Measurements from ENCODE around the gene LGALS3.
"Not testable (repeated sequence)": the region's sequence is repeated elsewhere in the genome, so short reads cannot be mapped to it uniquely, and the experiment has no call there.

Gene LGALS3

GRCh38 chr14:55129086-55129427, at the start of gene LGALS3:
TSS of gene LGALS3 (plus strand) at chr14:55129252. CDS start at chr14:55137374, 8,122 bp downstream.
- peaks cover 0 to 3% of the 10 kb centered on the region in 2 donors for H3K36me3 Mint-ChIP-seq
- ATAC-seq (replicated peaks), result peak; percentile 67 to 70
- peak; percentile 12 for DNase-seq
- peaks cover 11 to 26% of the 10 kb centered on the region in 2 donors for H3K4me1 Mint-ChIP-seq
- peaks cover 0 to 6% of the 10 kb centered on the region in 2 donors for H3K27me3 Mint-ChIP-seq
- H3K9me3 Mint-ChIP-seq, result no peaks in the 10 kb centered on the region
- H3K27ac Mint-ChIP-seq, result peak within 1 kb of the TSS; percentile 86
- peak within 1 kb of the TSS; percentile 85 to 91 for H3K4me3 Mint-ChIP-seq

GRCh38 chr14:55079961-55080360, 49.1 kb upstream of the LGALS3 start:
- not testable (repeated sequence) for H3K4me3 Mint-ChIP-seq; H3K4me1 Mint-ChIP-seq; H3K9me3 Mint-ChIP-seq; DNase-seq; ATAC-seq (replicated peaks); H3K36me3 Mint-ChIP-seq; H3K27ac Mint-ChIP-seq; H3K27me3 Mint-ChIP-seq

DNA sequence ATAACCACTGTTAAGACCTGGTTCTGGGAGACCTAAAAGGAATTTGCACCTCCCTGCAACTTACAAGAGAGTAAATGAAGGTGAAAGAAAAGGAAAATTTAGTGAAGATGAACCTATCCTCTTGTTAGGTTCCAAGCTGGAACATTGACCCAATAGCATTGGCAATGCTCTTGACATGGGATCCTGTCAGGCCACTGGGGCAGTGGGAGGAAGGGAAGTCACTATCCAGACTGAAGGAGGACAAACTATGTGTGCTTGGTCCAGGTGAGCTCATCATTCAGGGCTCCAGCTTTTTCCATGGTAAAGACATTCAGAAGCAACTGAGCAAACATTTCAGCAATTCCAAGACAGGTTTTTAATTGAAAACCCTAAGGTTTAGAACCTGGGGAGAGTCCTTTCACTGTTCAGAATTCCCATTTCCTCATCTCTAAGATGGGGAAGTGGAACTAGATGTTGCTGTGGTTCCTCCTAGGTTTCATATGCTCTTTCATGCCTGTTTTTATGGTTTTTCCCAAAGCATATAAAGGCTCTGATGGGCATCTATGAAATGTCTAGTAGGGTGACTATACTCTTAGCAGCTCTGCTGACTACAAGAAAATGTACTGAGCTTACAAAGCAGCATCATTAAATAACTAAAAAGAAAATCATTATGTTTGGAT, 44.5 kb upstream of the LGALS3 start:
- no peaks in the 10 kb centered on the region for H3K36me3 Mint-ChIP-seq
- no peak overlapping the region for H3K4me3 Mint-ChIP-seq
- DNase-seq (no peak), ATAC-seq (replicated peaks) (no peak)
- no peaks in the 10 kb centered on the region for H3K9me3 Mint-ChIP-seq
- H3K27ac Mint-ChIP-seq, result no peak overlapping the region
- H3K4me1 Mint-ChIP-seq, result peaks cover 0 to 2% of the 10 kb centered on the region in 2 donors
- no peaks in the 10 kb centered on the region for H3K27me3 Mint-ChIP-seq

GRCh38 chr14:55085060-55085660, 43.9 kb upstream of the LGALS3 start:
- Mint-ChIP-seq H3K27ac (no peak overlapping the region), H3K36me3 (no peaks in the 10 kb centered on the region), H3K4me1 (peaks cover 0 to 3% of the 10 kb centered on the region in 2 donors), H3K9me3 (no peaks in the 10 kb centered on the region), H3K27me3 (no peaks in the 10 kb centered on the region), H3K4me3 (no peak overlapping the region)
- no peak for DNase-seq
- no peak for ATAC-seq (replicated peaks)

DNA sequence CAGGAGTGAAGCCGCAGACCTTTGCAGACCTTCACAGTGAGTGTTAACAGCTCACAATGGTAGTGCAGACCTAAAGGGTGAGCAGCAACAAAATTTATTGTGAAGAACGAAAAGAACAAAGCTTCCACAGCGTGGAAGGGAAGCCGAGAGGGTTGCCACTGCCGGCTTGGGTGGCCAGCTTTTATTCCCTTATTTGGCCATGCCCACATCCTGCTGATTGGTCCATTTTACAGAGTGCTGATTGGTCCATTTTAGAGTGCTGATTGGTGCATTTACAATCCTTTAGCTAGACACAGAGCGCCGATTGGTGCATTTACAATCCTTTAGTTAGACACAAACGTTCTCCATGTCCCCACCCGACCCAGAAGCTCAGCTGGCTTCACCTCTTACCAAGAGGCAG, 42.1 kb upstream of the LGALS3 start:
- Mint-ChIP-seq H3K36me3 (no peaks in the 10 kb centered on the region), H3K27ac (no peak overlapping the region), H3K4me1 (peaks cover 0 to 3% of the 10 kb centered on the region in 2 donors), H3K9me3 (no peaks in the 10 kb centered on the region), H3K4me3 (no peak overlapping the region), H3K27me3 (no peaks in the 10 kb centered on the region)
- DNase-seq, result no peak
- ATAC-seq (replicated peaks), result no peak

DNA sequence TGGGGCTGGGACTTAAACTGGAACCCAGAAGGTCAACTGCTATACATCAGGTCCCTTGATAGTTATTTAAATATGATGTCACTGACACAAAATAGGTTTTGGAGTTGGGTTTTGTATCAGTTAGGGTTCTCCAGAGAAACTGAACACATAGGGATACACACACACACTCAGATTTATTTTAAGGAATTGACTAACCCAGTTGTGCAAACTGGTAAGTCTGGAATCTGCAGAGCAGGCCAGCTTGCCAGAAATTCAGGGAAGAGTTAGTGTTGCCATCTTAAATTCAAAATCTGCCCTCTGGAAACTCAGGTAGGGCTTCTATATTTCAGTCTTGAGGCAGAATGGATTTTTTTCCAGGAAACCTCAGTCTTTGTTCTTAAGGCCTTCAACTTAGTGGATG, 40.7 kb upstream of the LGALS3 start:
- peaks cover 0 to 4% of the 10 kb centered on the region in 2 donors for H3K4me1 Mint-ChIP-seq
- DNase-seq (no peak), ATAC-seq (replicated peaks) (no peak)
- no peaks in the 10 kb centered on the region for H3K9me3 Mint-ChIP-seq
- H3K36me3 Mint-ChIP-seq, result no peaks in the 10 kb centered on the region
- no peaks in the 10 kb centered on the region for H3K27me3 Mint-ChIP-seq
- no peak overlapping the region for H3K27ac Mint-ChIP-seq
- H3K4me3 Mint-ChIP-seq, result no peak overlapping the region

- no peak overlapping the region for H3K4me3 Mint-ChIP-seq
- H3K9me3 Mint-ChIP-seq, result no peaks in the 10 kb centered on the region
- H3K36me3 Mint-ChIP-seq, result peaks cover 0 to 3% of the 10 kb centered on the region in 2 donors
- no peak for ATAC-seq (replicated peaks)
- DNase-seq, result no peak
- peaks cover 6 to 7% of the 10 kb centered on the region in 2 donors for H3K4me1 Mint-ChIP-seq
- H3K27me3 Mint-ChIP-seq, result no peaks in the 10 kb centered on the region
- H3K27ac Mint-ChIP-seq, result no peak overlapping the region
These were observed 36.7 kb upstream of the LGALS3 start for GRCh38 chr14:55092341-55092740.

DNA sequence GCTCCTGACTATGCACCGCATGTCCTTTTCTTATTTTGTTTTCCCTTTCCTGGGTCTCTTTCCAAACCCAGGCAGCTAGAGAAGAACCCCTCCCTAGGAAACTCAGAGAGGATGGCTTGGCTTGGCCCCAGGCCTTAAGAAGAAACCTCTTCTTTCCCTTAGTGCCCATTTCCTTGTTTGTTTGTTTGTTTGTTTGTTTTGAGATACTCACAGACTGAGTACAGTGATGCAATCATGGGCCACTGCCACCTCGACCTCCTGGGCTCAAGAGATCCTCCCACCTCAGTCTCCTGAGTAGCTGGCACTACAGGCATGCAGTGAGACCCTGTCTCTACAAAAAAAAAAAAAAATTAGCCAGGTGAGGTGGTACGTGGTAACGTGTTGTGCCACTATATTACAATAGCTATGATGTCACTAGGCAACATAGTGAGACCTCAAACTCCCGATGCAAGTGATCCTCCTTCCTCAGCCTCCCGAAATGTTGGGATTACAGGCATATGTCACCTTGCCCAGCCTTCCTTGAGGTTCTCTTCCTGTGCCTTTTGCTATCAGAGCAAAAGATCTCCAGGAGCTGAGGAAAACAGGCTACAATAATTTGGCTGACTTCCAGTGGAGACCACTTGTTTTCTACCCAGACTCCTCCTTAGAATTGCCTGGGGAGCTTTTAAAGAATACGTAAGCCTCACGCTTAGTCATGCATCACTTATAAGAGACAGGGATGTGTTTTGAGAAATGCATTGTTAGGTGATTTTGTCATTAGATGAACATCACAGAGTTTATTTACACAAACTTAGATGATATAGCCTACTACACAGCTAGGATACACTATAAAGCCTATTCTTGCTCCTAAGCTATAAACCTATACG, 34.5 kb upstream of the LGALS3 start:
- no peak for DNase-seq
- peaks cover 16 to 22% of the 10 kb centered on the region in 2 donors for H3K4me1 Mint-ChIP-seq
- H3K27me3 Mint-ChIP-seq, result no peaks in the 10 kb centered on the region
- no peak overlapping the region for H3K27ac Mint-ChIP-seq
- H3K36me3 Mint-ChIP-seq, result peaks cover 0 to 3% of the 10 kb centered on the region in 2 donors
- H3K4me3 Mint-ChIP-seq, result no peak overlapping the region
- peaks cover 0 to 3% of the 10 kb centered on the region in 2 donors for H3K9me3 Mint-ChIP-seq
- no peak for ATAC-seq (replicated peaks)

DNA sequence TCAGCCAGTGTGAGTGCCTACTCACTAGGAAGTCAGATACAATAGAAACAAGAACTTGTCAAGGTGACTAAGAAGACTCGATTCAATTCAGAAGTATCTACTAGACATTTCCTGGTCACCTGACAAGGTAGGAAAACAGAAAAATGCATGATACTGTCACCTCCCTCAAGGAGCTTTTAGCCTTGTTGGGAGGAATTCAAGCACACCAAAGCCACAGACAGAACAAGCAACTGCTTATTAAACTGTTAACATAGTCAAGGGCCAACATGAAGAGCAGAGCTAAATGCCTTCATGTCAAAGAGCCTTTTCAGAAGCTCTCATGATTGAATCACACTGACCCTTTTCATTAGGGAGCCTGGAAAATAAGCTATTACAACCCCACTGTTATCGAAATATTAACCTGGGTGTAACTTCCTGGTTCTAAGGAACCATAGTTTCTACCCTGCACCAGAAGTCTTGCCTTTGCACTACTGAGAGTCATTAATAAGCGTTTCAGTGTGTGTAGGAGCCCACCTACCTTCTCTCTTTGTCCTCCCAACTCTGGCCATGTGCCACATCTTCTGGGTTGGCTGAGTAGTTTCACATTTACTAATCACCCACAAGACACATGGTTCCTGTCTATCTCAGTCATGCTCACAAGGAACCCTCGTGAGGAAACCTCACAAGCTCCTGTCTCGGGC, 31.0 kb upstream of the LGALS3 start:
- H3K4me3 Mint-ChIP-seq, result peak overlapping the region; percentile 23 to 53

GRCh38 chr14:55098561-55098898, 30.5 kb upstream of the LGALS3 start:
- H3K4me1 Mint-ChIP-seq, result peaks cover 22 to 42% of the 10 kb centered on the region in 2 donors
- peak overlapping the region; percentile 23 to 53 for H3K4me3 Mint-ChIP-seq
- no peak for ATAC-seq (replicated peaks)
- H3K27me3 Mint-ChIP-seq, result no peaks in the 10 kb centered on the region
- DNase-seq, result no peak
- H3K9me3 Mint-ChIP-seq, result peaks cover 0 to 3% of the 10 kb centered on the region in 2 donors
- H3K27ac Mint-ChIP-seq, result peak overlapping the region; percentile 94
- peaks cover 0 to 3% of the 10 kb centered on the region in 2 donors for H3K36me3 Mint-ChIP-seq

More for the DNA sequence above, 31.0 kb upstream of the LGALS3 start:
- ATAC-seq (replicated peaks) (peak; percentile 88 to 93), DNase-seq (peak; percentile 73)
- H3K9me3 Mint-ChIP-seq, result peaks cover 0 to 3% of the 10 kb centered on the region in 2 donors
- H3K36me3 Mint-ChIP-seq, result peaks cover 0 to 3% of the 10 kb centered on the region in 2 donors
- peak overlapping the region; percentile 94 for H3K27ac Mint-ChIP-seq
- no peaks in the 10 kb centered on the region for H3K27me3 Mint-ChIP-seq
- peaks cover 20 to 37% of the 10 kb centered on the region in 2 donors for H3K4me1 Mint-ChIP-seq

DNA sequence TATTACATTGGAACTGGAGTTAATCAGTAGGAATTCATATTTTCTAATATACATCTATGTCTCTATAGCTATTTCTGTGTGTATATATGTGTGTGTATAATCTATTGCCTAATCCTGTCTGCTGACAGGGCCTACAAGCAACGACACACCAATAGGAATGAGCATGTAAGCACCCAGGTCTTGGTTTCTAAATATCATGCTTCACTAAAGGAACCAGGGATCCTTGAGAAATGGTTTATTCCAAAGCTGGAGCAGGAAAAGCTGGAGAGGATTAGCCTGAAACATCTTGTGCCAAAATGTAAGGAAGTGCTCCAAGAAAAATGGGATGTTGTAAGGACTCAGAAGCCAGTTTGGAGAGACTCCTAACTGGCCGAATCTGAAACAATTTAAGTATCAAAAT, 29.3 kb upstream of the LGALS3 start:
- no peak overlapping the region for H3K4me3 Mint-ChIP-seq
- H3K4me1 Mint-ChIP-seq, result peaks cover 30 to 50% of the 10 kb centered on the region in 2 donors
- ATAC-seq (replicated peaks) (no peak), DNase-seq (no peak)
- no peaks in the 10 kb centered on the region for H3K27me3 Mint-ChIP-seq
- H3K36me3 Mint-ChIP-seq, result peaks cover 3 to 8% of the 10 kb centered on the region in 2 donors
- peaks cover 5 to 7% of the 10 kb centered on the region in 2 donors for H3K9me3 Mint-ChIP-seq
- H3K27ac Mint-ChIP-seq, result no peak overlapping the region

GRCh38 chr14:55101698-55102097, 27.4 kb upstream of the LGALS3 start:
- Mint-ChIP-seq H3K9me3 (peaks cover 5 to 7% of the 10 kb centered on the region in 2 donors), H3K27me3 (no peaks in the 10 kb centered on the region), H3K4me3 (no peak overlapping the region), H3K36me3 (peaks cover 3 to 8% of the 10 kb centered on the region in 2 donors), H3K4me1 (peaks cover 30 to 50% of the 10 kb centered on the region in 2 donors), H3K27ac (no peak overlapping the region)
- no peak for DNase-seq
- ATAC-seq (replicated peaks), result no peak

DNA sequence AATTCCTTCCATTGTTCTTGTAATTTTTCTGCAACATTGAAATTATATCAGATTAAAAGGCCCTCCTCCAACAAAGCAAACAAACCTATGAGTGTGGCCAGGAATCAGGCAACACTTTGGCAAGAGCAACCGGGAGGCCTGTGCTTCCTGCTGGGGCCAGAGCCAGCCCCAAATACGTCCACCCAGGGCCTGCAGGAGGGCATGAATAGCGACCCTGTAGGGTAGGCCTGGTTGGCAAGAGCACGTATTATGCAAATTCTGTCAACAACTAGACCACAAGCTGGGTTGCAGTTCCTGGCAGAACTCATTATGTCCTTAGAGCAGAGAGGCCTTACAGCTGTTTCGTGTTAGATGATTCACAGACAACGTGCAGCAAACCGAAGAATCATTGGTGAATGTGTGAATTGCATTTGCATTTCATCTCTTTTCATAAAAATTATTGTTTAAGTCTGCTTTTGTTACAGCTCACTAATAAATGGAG, 26.9 kb upstream of the LGALS3 start:
- Mint-ChIP-seq H3K4me3 (no peak overlapping the region), H3K27ac (peak overlapping the region; percentile 42), H3K36me3 (peaks cover 3 to 5% of the 10 kb centered on the region in 2 donors), H3K9me3 (peaks cover 5 to 7% of the 10 kb centered on the region in 2 donors), H3K4me1 (peaks cover 27 to 45% of the 10 kb centered on the region in 2 donors), H3K27me3 (no peaks in the 10 kb centered on the region)
- ATAC-seq (replicated peaks) (peak; percentile 77 to 80), DNase-seq (peak; percentile 50)
